ENCODE data around the gene KRTAP10-4. TPM values are rescaled to one million over a fixed set of nuclear protein-coding genes. Genes with fewer than 3 reads are reported as not detected.

Gene KRTAP10-4
- total and polyA plus RNA-seq, 10 of the 15 experiments (the other 5 are each of a cell fraction or from before 2014, with no cell fraction given), result not detected

DNA sequence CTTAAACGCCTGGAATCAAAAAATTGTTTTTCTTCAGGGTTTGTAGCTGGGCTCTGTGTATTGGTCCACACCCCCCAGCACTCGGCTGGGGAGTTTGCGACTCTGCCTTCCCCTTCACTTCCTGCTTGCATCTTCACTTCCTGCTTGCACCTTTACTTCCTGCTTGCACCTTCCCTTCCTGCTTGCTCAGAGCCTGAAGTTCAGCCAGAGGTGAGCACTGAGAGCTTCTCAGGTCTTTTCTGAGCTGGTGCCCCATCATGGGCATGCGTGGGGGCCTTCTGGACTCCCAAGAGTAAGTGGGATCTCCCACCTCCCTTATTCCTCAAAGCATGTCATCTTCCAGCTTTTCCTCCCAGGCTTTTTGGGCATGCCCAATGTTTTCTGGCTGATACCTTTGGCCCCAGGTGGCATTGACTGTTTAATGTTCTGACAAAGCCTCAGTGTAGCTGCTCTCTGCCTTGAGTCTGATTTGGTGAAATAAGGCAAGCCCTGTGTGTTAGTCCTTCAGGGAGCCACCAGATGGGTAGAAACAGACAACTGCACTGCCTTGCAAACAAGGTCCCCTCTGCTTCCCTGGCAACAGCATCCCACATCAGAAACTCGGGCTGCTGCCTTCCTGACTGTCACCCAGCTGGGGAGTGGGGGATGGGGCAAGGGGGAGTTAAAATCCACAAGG, 25.7 kb upstream of the KRTAP10-4 start:
- H3K79me2 ChIP-seq (ENCODE audit: control insufficient read depth, insufficient read depth, low read length), result no peaks in the 10 kb centered on the region
- no peak overlapping the region for H3K4me2 ChIP-seq (ENCODE audit: control insufficient read depth, insufficient read depth)
- ChIA-PET SMC1A (ENCODE audit: uncharacterized antibody, unreplicated experiment) (interaction anchor here (1.0 to 1.1 kb wide), 2 partner anchors 11 to 228 kb away, joined by 3 read pairs; no protein-coding TSS in a partner anchor), CTCF (interaction anchor here (1.0 kb wide), 1 partner anchor 245 kb away, joined by 3 read pairs; no protein-coding TSS in a partner anchor), POLR2A (no interaction called here), RAD21 (ENCODE audit: unreplicated experiment) (no interaction called here)
- no peaks in the 10 kb centered on the region for H3K36me3 ChIP-seq (ENCODE audit: control insufficient read depth in 2 of 2, insufficient read depth in 2 of 2, low read length in 1 of 2)
- no peaks in the 10 kb centered on the region for H3K4me1 ChIP-seq (ENCODE audit: control insufficient read depth, insufficient read depth, low read length)
- H3K27ac ChIP-seq (ENCODE audit: control insufficient read depth, insufficient read depth), result no peak overlapping the region
- FAIRE-seq, result no peak
- 7% methylated on average over 5 of the region's 5 CpGs for WGBS (ENCODE audit: insufficient coverage, insufficient replicate concordance, low lambda C conversion rate, missing lambda C conversion rate)
- ATAC-seq, result no peak
- H4K20me1 ChIP-seq (ENCODE audit: control insufficient read depth, insufficient read depth), result no peaks in the 10 kb centered on the region
- intact Hi-C loops (cut with micrococcal nuclease; ENCODE audit: unreplicated experiment) (no loop called here), in situ Hi-C loops (cut with MboI) (no loop called here)
- no peak overlapping the region for H3K4me3 ChIP-seq
- no peaks in the 10 kb centered on the region for H3K27me3 ChIP-seq (replicated peaks in 1 of 2; ENCODE audit: control insufficient read depth in 2 of 2, insufficient read depth in 2 of 2, low read length in 1 of 2)
- DNase-seq (ENCODE audit: low read depth, low spot score), result no peak
- no TSS peak for BruUV-seq (replicated peaks)
- H3K9me3 ChIP-seq (replicated peaks; ENCODE audit: control insufficient read depth, insufficient read depth, low read length), result no peaks in the 10 kb centered on the region; the same call in 2 of the 3 replicates
- TF ChIP-seq, protein P1, sequence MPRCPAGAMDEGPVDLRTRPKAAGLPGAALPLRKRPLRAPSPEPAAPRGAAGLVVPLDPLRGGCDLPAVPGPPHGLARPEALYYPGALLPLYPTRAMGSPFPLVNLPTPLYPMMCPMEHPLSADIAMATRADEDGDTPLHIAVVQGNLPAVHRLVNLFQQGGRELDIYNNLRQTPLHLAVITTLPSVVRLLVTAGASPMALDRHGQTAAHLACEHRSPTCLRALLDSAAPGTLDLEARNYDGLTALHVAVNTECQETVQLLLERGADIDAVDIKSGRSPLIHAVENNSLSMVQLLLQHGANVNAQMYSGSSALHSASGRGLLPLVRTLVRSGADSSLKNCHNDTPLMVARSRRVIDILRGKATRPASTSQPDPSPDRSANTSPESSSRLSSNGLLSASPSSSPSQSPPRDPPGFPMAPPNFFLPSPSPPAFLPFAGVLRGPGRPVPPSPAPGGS (IDR thresholded peaks at IDR 0.05; ENCODE audit: borderline replicate concordance, insufficient read depth, low read depth, low read length, poor library complexity, severe bottlenecking), result no peak
- TF ChIP-seq MYC (IDR thresholded peaks at IDR 0.05; ENCODE audit: insufficient read depth, insufficient read length, insufficient replicate concordance, low read length, severe bottlenecking) (no peak), CREB1 (IDR thresholded peaks at IDR 0.05; ENCODE audit: low read depth) (no peak), BACH1 (IDR thresholded peaks at IDR 0.05; ENCODE audit: borderline replicate concordance) (no peak), NKRF (conservative IDR thresholded peaks at IDR 0.05) (no peak), MAX (IDR thresholded peaks at IDR 0.05; ENCODE audit: low read depth, low read length) (no peak), CTCF (IDR thresholded peaks at IDR 0.05 in 2 of 3, conservative IDR thresholded peaks at IDR 0.05 in 1 of 3; ENCODE audit: control insufficient read depth in 2 of 3, extremely low read depth in 1 of 3, insufficient read depth in 1 of 3, low read depth in 3 of 3, low read length in 3 of 3) (no peak), NR2C2 (IDR thresholded peaks at IDR 0.05; ENCODE audit: borderline replicate concordance, control insufficient read depth, insufficient read length, low read depth) (no peak), IKZF1 (conservative IDR thresholded peaks at IDR 0.05) (no peak), SMAD5 (IDR thresholded peaks at IDR 0.05; ENCODE audit: low read depth) (no peak)
- H2AFZ ChIP-seq (ENCODE audit: control insufficient read depth, low read depth, low read length), result no peak overlapping the region
- H3K9ac ChIP-seq (ENCODE audit: control insufficient read depth, insufficient read depth, low read length), result no peak overlapping the region

All from GM12878 (cell line).